GM23338 (cell line): ENCODE measurements around the gene KLHL22. TPM values are rescaled to one million over a fixed set of nuclear protein-coding genes. Genes with fewer than 3 reads are reported as not detected.

Experiments
- ATAC-seq: fragments of 200-7000 bp; cut with Tn5 transposase; 3 replicates; pipeline ENCODE4 v1.9.1; 2020
- DNase-seq: peaks from one replicate; pipeline ENCODE4 v3.0.0-alpha.2; 2015; ENCODE audit warnings: low spot score
- H2AFZ ChIP-seq: fragments of 200-600 bp; sonication (generic); 2 replicates; pipeline ENCODE4 v1.8.0; 2016; ENCODE audit warnings: antibody characterized with exemption, mild to moderate bottlenecking, moderate library complexity
- H3F3A ChIP-seq: fragments of 200-600 bp; sonication (generic); replicated peaks from 2 replicates; pipeline ENCODE4 v1.8.0; 2017; ENCODE audit warnings: antibody characterized with exemption, mixed run types, low read depth
- H3K27ac ChIP-seq: fragments of 200-600 bp; sonication (generic); 2 replicates; pipeline ENCODE4 v1.6.1; 2016; ENCODE audit warnings: low read depth
- H3K27me3 ChIP-seq: fragments of 200-600 bp; sonication (generic); 2 replicates; pipeline ENCODE4 v1.8.0; 2016; ENCODE audit warnings: mild to moderate bottlenecking, mixed run types, moderate library complexity; ENCODE audit not compliant: insufficient read depth
- H3K36me3 ChIP-seq: fragments of 200-600 bp; sonication (generic); 2 replicates; pipeline ENCODE4 v1.8.0; 2016; ENCODE audit warnings: mild to moderate bottlenecking; ENCODE audit not compliant: insufficient read depth
- H3K4me1 ChIP-seq: fragments of 200-600 bp; sonication (generic); 2 replicates; pipeline ENCODE4 v1.8.0; 2016; ENCODE audit warnings: mild to moderate bottlenecking, moderate library complexity; ENCODE audit not compliant: insufficient read depth
- H3K4me2 ChIP-seq: fragments of 200-600 bp; sonication (generic); 2 replicates; pipeline ENCODE4 v1.7.1; 2017; ENCODE audit warnings: mixed run types
- H3K4me3 ChIP-seq: fragments of 200-600 bp; sonication (generic); 2 replicates; pipeline ENCODE4 v1.6.1; 2016; ENCODE audit warnings: mixed run types
- H3K79me2 ChIP-seq: fragments of 200-600 bp; sonication (generic); replicated peaks from 2 replicates; pipeline ENCODE4 v1.8.0; 2017; ENCODE audit warnings: mild to moderate bottlenecking; ENCODE audit not compliant: insufficient read depth
- H3K9me2 ChIP-seq: fragments of 200-600 bp; sonication (generic); 2 replicates; pipeline ENCODE4 v1.8.0; 2017; ENCODE audit not compliant: insufficient read depth
- H4K20me1 ChIP-seq: fragments of 200-600 bp; sonication (generic); replicated peaks from 2 replicates; pipeline ENCODE4 v1.8.0; 2017; ENCODE audit warnings: mild to moderate bottlenecking; ENCODE audit not compliant: insufficient read depth
- H3K27ac Mint-ChIP-seq: 2 replicates; pipeline ENCODE4 v1.8.0; 2020; ENCODE audit warnings: inconsistent platforms, mild to moderate bottlenecking, moderate library complexity, mixed read lengths
- H3K27me3 Mint-ChIP-seq: 3 replicates; pipeline ENCODE4 v1.8.0; 2022; ENCODE audit warnings: low read depth, mild to moderate bottlenecking, moderate library complexity, mixed read lengths, inconsistent platforms; ENCODE audit not compliant: insufficient read depth, poor library complexity
- H3K36me3 Mint-ChIP-seq: 3 replicates; pipeline ENCODE4 v1.8.0; 2021; ENCODE audit warnings: low read depth, mild to moderate bottlenecking, inconsistent platforms, moderate library complexity, mixed read lengths
- H3K4me1 Mint-ChIP-seq: 3 replicates; pipeline ENCODE4 v1.8.0; 2020; ENCODE audit warnings: mild to moderate bottlenecking, inconsistent platforms, mixed read lengths
- H3K4me3 Mint-ChIP-seq: 3 replicates; pipeline ENCODE4 v1.8.0; 2021; ENCODE audit warnings: moderate library complexity, mild to moderate bottlenecking, inconsistent platforms, mixed read lengths
- H3K9me3 Mint-ChIP-seq: 3 replicates; pipeline ENCODE4 v1.8.0; 2020; ENCODE audit warnings: moderate library complexity, mild to moderate bottlenecking, inconsistent platforms, mixed read lengths
- CREB1 ChIP-seq: fragments of 250-450 bp; sonication (Bioruptor Pico); IDR thresholded peaks from 2 replicates; pipeline ENCODE4 v1.5.0; 2020; ENCODE audit warnings: low read depth, mild to moderate bottlenecking, moderate library complexity
- CTCF ChIP-seq, 2 experiments: fragments of 200-600 bp in 1 of 2; sonication (generic) in 1 of 2; conservative IDR thresholded peaks; 2 replicates each; pipeline versions ENCODE4 v1.5.1 to v1.6.1; 2016 to 2017; ENCODE audit warnings: antibody characterized with exemption in 2 of 2, low read depth in 2 of 2, mild to moderate bottlenecking in 2 of 2, moderate library complexity in 1 of 2
- ETS1 ChIP-seq: IDR thresholded peaks from 2 replicates; pipeline ENCODE4 v1.6.1; 2016; ENCODE audit warnings: antibody characterized with exemption
- EZH2 ChIP-seq: fragments of 200-600 bp; sonication (generic); IDR thresholded peaks from one replicate; pipeline ENCODE4 v1.8.0; 2017; ENCODE audit warnings: antibody characterized with exemption, mild to moderate bottlenecking, low read depth; ENCODE audit not compliant: unreplicated experiment
- EZH2phosphoT487 ChIP-seq: fragments of 200-600 bp; sonication (generic); IDR thresholded peaks from one replicate; pipeline ENCODE4 v1.8.1; 2018; ENCODE audit warnings: antibody characterized with exemption; ENCODE audit not compliant: unreplicated experiment
- JUNB ChIP-seq: IDR thresholded peaks from one replicate; pipeline ENCODE4 v1.6.1; 2016; ENCODE audit warnings: antibody characterized with exemption; ENCODE audit not compliant: unreplicated experiment
- NANOG ChIP-seq: IDR thresholded peaks from 2 replicates; pipeline ENCODE4 v1.6.1; 2016; ENCODE audit warnings: antibody characterized with exemption, borderline replicate concordance
- POLR2AphosphoS5 ChIP-seq: IDR thresholded peaks from 2 replicates; pipeline ENCODE4 v1.6.1; 2016; ENCODE audit warnings: antibody characterized with exemption, low read depth
- REST ChIP-seq: IDR thresholded peaks from one replicate; pipeline ENCODE4 v1.6.1; 2018; ENCODE audit warnings: antibody characterized with exemption; ENCODE audit not compliant: unreplicated experiment
- STAT1 ChIP-seq: IDR thresholded peaks from one replicate; pipeline ENCODE4 v1.6.1; 2016; ENCODE audit warnings: antibody characterized with exemption; ENCODE audit not compliant: unreplicated experiment
- ZNF114 ChIP-seq: fragments of 250-450 bp; sonication (Bioruptor Pico); IDR thresholded peaks from 2 replicates; pipeline ENCODE4 v1.5.0; 2020; ENCODE audit warnings: mild to moderate bottlenecking, moderate library complexity
- ZNF331 ChIP-seq: fragments of 250-450 bp; sonication (Bioruptor Pico); IDR thresholded peaks from 2 replicates; pipeline ENCODE4 v1.5.0; 2020; ENCODE audit warnings: low read depth, mild to moderate bottlenecking, moderate library complexity
- ZNF462 ChIP-seq: fragments of 250-450 bp; sonication (Bioruptor Pico); IDR thresholded peaks from 2 replicates; pipeline ENCODE4 v1.5.0; 2020; ENCODE audit warnings: mild to moderate bottlenecking, moderate library complexity
- polyA plus RNA-seq: library from polyadenylated mRNA; unstranded; fragments of >200 nt; fragmentation: Nextera tagmentation; extraction: Ambion mirVana; gene quantifications from 2 replicates; pipeline ENCODE4 v1.2.1, GENCODE V29; 2016
- total RNA-seq: library from RNA; depleted of rRNA; stranded (reverse); fragments of >200 nt; shearing (Covaris generic); gene quantifications from 2 replicates; pipeline ENCODE4 v1.2.3, GENCODE V29; 2014

The KLHL22 gene
- total and polyA plus RNA-seq, 2 experiments from 2014 or later = 2.4 to 16.0 TPM

GRCh38 chr22:20491346-20491745 lies 4.2 kb downstream of the KLHL22 start (continued):
- TF ChIP-seq ZNF462 (CRISPR knock-in tag) (no peak), ZNF114 (CRISPR knock-in tag) (no peak), NANOG (no peak), EZH2 (no peak), JUNB (no peak), POLR2AphosphoS5 (no peak), EZH2phosphoT487 (no peak)

GRCh38 chr22:20490941-20491307 lies 4.7 kb downstream of the KLHL22 start:
- Histone ChIP-seq H3K27me3 (peaks cover 23% of the 10 kb centered on the region), H3K27ac (no peak overlapping the region), H3F3A (0 out of 2 replicates have a peak, but pooled peaks cover 4% of the 10 kb centered on the region), H3K9me2 (no peaks in the 10 kb centered on the region), H2AFZ (no peak overlapping the region), H3K79me2 (0 out of 2 replicates have a peak, but pooled peaks cover 7% of the 10 kb centered on the region), H3K4me2 (no peak overlapping the region), H3K4me1 (peaks cover 5% of the 10 kb centered on the region), H3K36me3 (no peaks in the 10 kb centered on the region), H3K4me3 (no peak overlapping the region), H4K20me1 (peaks cover 3% of the 10 kb centered on the region)
- H3K27me3 Mint-ChIP-seq = peaks cover 28% of the 10 kb centered on the region
- no peak overlapping the region for H3K27ac Mint-ChIP-seq
- H3K4me1 Mint-ChIP-seq = peaks cover 10% of the 10 kb centered on the region
- no peak for DNase-seq
- no peak for TF ChIP-seq EZH2
- no peak for TF ChIP-seq ETS1
- TF ChIP-seq CTCF (conservative IDR thresholded peaks at IDR 0.05; ENCODE audit: low read depth in 2 of 2) = no peak
- TF ChIP-seq NANOG = no peak
- no peak for TF ChIP-seq REST
- TF ChIP-seq CREB1 (CRISPR knock-in tag) = no peak
- no peak for TF ChIP-seq EZH2phosphoT487
- no peak for TF ChIP-seq JUNB
- no peak for TF ChIP-seq ZNF331 (CRISPR knock-in tag)
- TF ChIP-seq STAT1 = no peak
- TF ChIP-seq ZNF114 (CRISPR knock-in tag) = no peak
- no peaks in the 10 kb centered on the region for H3K36me3 Mint-ChIP-seq
- no peak overlapping the region for H3K4me3 Mint-ChIP-seq
- no peaks in the 10 kb centered on the region for H3K9me3 Mint-ChIP-seq
- no peak for ATAC-seq
